HepG2 (cell line): ENCODE data around the gene EPHA4. TPM values are rescaled to one million over a fixed set of nuclear protein-coding genes. Genes with fewer than 3 reads are reported as not detected.

Experiments used
- ATAC-seq: fragments of 200-7000 bp; cut with Tn5 transposase; 3 replicates; pipeline ENCODE4 v1.9.1; 2020; ENCODE audit warnings: mild to moderate bottlenecking, moderate library complexity
- BruUV-seq: library from RNA; stranded (reverse); fragments of 400-500 nt; replicated peaks from 2 replicates; lab custom pipeline; 2021; lab: Mats Ljungman, UMichigan
- CTCF ChIA-PET: fragments of 300-600 bp; formaldehyde crosslinking; extraction: SDS; loops from one replicate; lab custom pipeline; 2021; ENCODE audit warnings: low total read pairs, inconsistent platforms, low intra/inter-chr PET ratio; lab: Yijun Ruan, JAX
- POLR2A ChIA-PET: fragments of 350-600 bp; sonication (Branson Sonifier 250); formaldehyde crosslinking; loops from one replicate; lab custom pipeline; 2020; ENCODE audit warnings: antibody characterized with exemption, inconsistent platforms; lab: Yijun Ruan, JAX
- DNase-seq: peaks from one replicate; pipeline ENCODE4 v3.0.0-alpha.2; 2015; ENCODE audit warnings: low spot score
- FAIRE-seq: peaks from 3 replicates; lab custom pipeline; 2011; peaks lifted over from hg19 to GRCh38; lab: Jason Lieb, UNC
- H2AFZ ChIP-seq: one replicate; pipeline ENCODE4 v1.6.1; 2011; ENCODE audit warnings: low read length, inconsistent platforms
- H3K27ac ChIP-seq: fragments of 300-600 bp; 3 replicates; pipeline ENCODE4 v1.8.0; 2011; ENCODE audit warnings: mixed run types, mild to moderate bottlenecking, mixed read lengths, low read length, inconsistent platforms; ENCODE audit not compliant: insufficient read depth; ENCODE audit errors: extremely low read length
- H3K27me3 ChIP-seq, 2 experiments: fragments of 200-600 bp in 1 of 2; 2 replicates in 1 of 2; 3 replicates in 1 of 2; pipeline versions ENCODE4 v1.6.0 to v1.8.0; 2011; ENCODE audit warnings: low read length in 2 of 2, mild to moderate bottlenecking in 2 of 2, moderate library complexity in 2 of 2, inconsistent platforms in 1 of 2; ENCODE audit not compliant: insufficient read depth in 2 of 2, control insufficient read depth in 1 of 2
- H3K36me3 ChIP-seq, 2 experiments: fragments of 200-600 bp in 1 of 2; replicated peaks in 1 of 2; 2 replicates in 1 of 2; 3 replicates in 1 of 2; pipeline versions ENCODE4 v1.5.1 to v1.8.0; 2011; ENCODE audit warnings: low read length in 2 of 2, inconsistent platforms in 1 of 2; ENCODE audit not compliant: insufficient read depth in 2 of 2, control insufficient read depth in 1 of 2
- H3K4me1 ChIP-seq: 2 replicates; pipeline ENCODE4 v1.5.1; 2012; ENCODE audit warnings: low read length, inconsistent platforms; ENCODE audit not compliant: insufficient read depth
- H3K4me2 ChIP-seq: 2 replicates; pipeline ENCODE4 v1.6.0; 2011; ENCODE audit warnings: low read depth, low read length, inconsistent platforms
- H3K4me3 ChIP-seq, 3 experiments: fragments of 200-600 bp in 1 of 3; sonication (generic), shearing (Covaris generic) in 1 of 3; replicated peaks in 1 of 3; 2 replicates each; pipeline ENCODE4 v1.5.1; 2011 to 2016; ENCODE audit warnings: low read length in 3 of 3, inconsistent platforms in 2 of 3, low read depth in 2 of 3, mild to moderate bottlenecking in 2 of 3, control low read depth in 1 of 3, mixed read lengths in 1 of 3; ENCODE audit not compliant: insufficient read depth in 1 of 3
- H3K79me2 ChIP-seq: one replicate; pipeline ENCODE4 v1.6.1; 2011; ENCODE audit warnings: low read length, inconsistent platforms; ENCODE audit not compliant: insufficient read depth
- H3K9ac ChIP-seq: 2 replicates; pipeline ENCODE4 v1.6.0; 2011; ENCODE audit warnings: mild to moderate bottlenecking, low read depth, low read length, inconsistent platforms; ENCODE audit not compliant: insufficient read depth
- H3K9me3 ChIP-seq: 2 replicates; pipeline ENCODE4 v1.5.1; 2012; ENCODE audit warnings: mild to moderate bottlenecking, low read length
- H4K20me1 ChIP-seq: 2 replicates; pipeline ENCODE4 v1.6.0; 2011; ENCODE audit warnings: inconsistent platforms, mild to moderate bottlenecking, low read length, moderate library complexity; ENCODE audit not compliant: insufficient read depth
- ELF3 ChIP-seq: IDR thresholded peaks from 2 replicates; pipeline ENCODE4 v1.6.1; 2016; ENCODE audit warnings: missing genetic modification reagents, missing compliant biosample characterization
- GABPB1 ChIP-seq: IDR thresholded peaks from 2 replicates; pipeline ENCODE4 v1.6.1; 2016; ENCODE audit warnings: mild to moderate bottlenecking, missing genetic modification reagents, moderate library complexity, missing compliant biosample characterization
- MIER2 ChIP-seq: IDR thresholded peaks from 2 replicates; pipeline ENCODE4 v1.6.1; 2016; ENCODE audit warnings: missing biosample characterization, missing genetic modification reagents
- NR3C1 ChIP-seq: sonication (generic); formaldehyde crosslinking; IDR thresholded peaks from 2 replicates; pipeline ENCODE4 v1.4.0; 2020; ENCODE audit warnings: missing genetic modification reagents
- SALL1 ChIP-seq: sonication (generic); formaldehyde crosslinking; IDR thresholded peaks from 2 replicates; pipeline ENCODE4 v1.8.0; 2022; ENCODE audit warnings: mild to moderate bottlenecking, missing genetic modification reagents
- SETDB1 ChIP-seq: sonication (generic); formaldehyde crosslinking; IDR thresholded peaks from 2 replicates; pipeline ENCODE4 v1.5.1; 2020; ENCODE audit warnings: missing genetic modification reagents, mild to moderate bottlenecking, borderline replicate concordance
- SOX6 ChIP-seq, 2 experiments: fragments of 450-650 bp in 1 of 2; sonication (generic) in 1 of 2; formaldehyde crosslinking in 1 of 2; IDR thresholded peaks; 2 replicates each; pipeline versions ENCODE4 v1.4.0 to v1.6.1; 2017 to 2020; ENCODE audit warnings: antibody characterized with exemption in 1 of 2, mild to moderate bottlenecking in 1 of 2, missing genetic modification reagents in 1 of 2
- TBX3 ChIP-seq: fragments of 450-650 bp; IDR thresholded peaks from 2 replicates; pipeline ENCODE4 v1.6.1; 2017; ENCODE audit warnings: antibody characterized with exemption, mild to moderate bottlenecking, inconsistent platforms, borderline replicate concordance
- ZEB1 ChIP-seq: IDR thresholded peaks from 2 replicates; pipeline ENCODE4 v1.6.1; 2012; ENCODE audit warnings: mild to moderate bottlenecking, low read depth, inconsistent platforms; ENCODE audit not compliant: insufficient replicate concordance
- ZNF263 ChIP-seq: sonication (generic); formaldehyde crosslinking; IDR thresholded peaks from 2 replicates; pipeline ENCODE4 v1.4.0; 2020; ENCODE audit warnings: missing genetic modification reagents
- ZNF350 ChIP-seq: sonication (generic); formaldehyde crosslinking; IDR thresholded peaks from 2 replicates; pipeline ENCODE4 v1.4.0; 2020; ENCODE audit warnings: mild to moderate bottlenecking, low read depth, missing genetic modification reagents, borderline replicate concordance
- ZNF382 ChIP-seq: sonication (generic); formaldehyde crosslinking; IDR thresholded peaks from 2 replicates; pipeline ENCODE4 v1.5.0; 2020; ENCODE audit warnings: missing genetic modification reagents, mild to moderate bottlenecking, borderline replicate concordance
- ZNF501 ChIP-seq: sonication (generic); formaldehyde crosslinking; IDR thresholded peaks from 2 replicates; pipeline ENCODE4 v1.5.1; 2020; ENCODE audit warnings: mild to moderate bottlenecking, moderate library complexity, missing genetic modification reagents
- ZNF558 ChIP-seq: sonication (generic); formaldehyde crosslinking; IDR thresholded peaks from 2 replicates; pipeline ENCODE4 v1.9.0; 2022; ENCODE audit warnings: mild to moderate bottlenecking, missing genetic modification reagents, borderline replicate concordance
- ZNF713 ChIP-seq: sonication (generic); formaldehyde crosslinking; IDR thresholded peaks from 2 replicates; pipeline ENCODE4 v1.4.0; 2020; ENCODE audit warnings: mild to moderate bottlenecking, missing genetic modification reagents
- ZNF790 ChIP-seq: sonication (generic); formaldehyde crosslinking; IDR thresholded peaks from 2 replicates; pipeline ENCODE4 v1.8.0; 2022; ENCODE audit warnings: missing genetic modification reagents, mild to moderate bottlenecking, borderline replicate concordance
- WGBS: methylation state at CpG from one replicate; pipeline ENCODE4 v1.1.6; 2017; ENCODE audit warnings: low lambda C conversion rate; 5-methylcytosine and 5-hydroxymethylcytosine counted together
- in situ Hi-C: cut with HindIII; loops from 2 replicates; pipeline ENCODE4 v1.10.0; 2017; ENCODE audit warnings: low pct_unique_long_range_greater_than_20kb; ENCODE audit not compliant: extremely low pct_ligation_motif_present
- intact Hi-C: fragments of 100-400 bp; cut with micrococcal nuclease; formaldehyde crosslinking; loops from one replicate; pipeline ENCODE4 v1.10.0; 2022; ENCODE audit not compliant: unreplicated experiment
- polyA plus RNA-seq, 8 experiments: library from polyadenylated mRNA; depleted of rRNA in 3 of 8; stranded (reverse) in 7 of 8; unstranded in 1 of 8; fragments of >200 nt; fragmentation: Illumina TruSeq in 4 of 8; extraction: Trizol in 4 of 8; gene quantifications; 2 replicates each; pipeline versions ENCODE4 v1.2.1 to v1.2.3, GENCODE V29; 2011 to 2016; ENCODE audit warnings: low read depth in 4 of 8, missing spikeins in 1 of 8, mixed read lengths in 1 of 8; ENCODE audit not compliant: insufficient read depth in 1 of 8
- total RNA-seq, 5 experiments: library from RNA; depleted of rRNA; stranded (reverse); fragments of >200 nt; fragmentation: Illumina TruSeq; extraction: Trizol; gene quantifications; 2 replicates each; pipeline ENCODE4 v1.2.3, GENCODE V29; 2016; ENCODE audit warnings: low read depth in 1 of 5
- TF ChIP-seq, protein P1 (sequence below): conservative IDR thresholded peaks from 2 replicates; pipeline ENCODE4 v1.6.1; 2018; ENCODE audit warnings: missing genetic modification reagents
- TF ChIP-seq, protein P2 (sequence below): sonication (generic); formaldehyde crosslinking; IDR thresholded peaks from 2 replicates; pipeline ENCODE4; 2020; ENCODE audit warnings: missing genetic modification reagents, mild to moderate bottlenecking, borderline replicate concordance

The EPHA4 gene
- total and polyA plus RNA-seq, 2 of the 13 experiments (the other 11 are each of a cell fraction or from before 2014, with no cell fraction given) = not detected

DNA sequence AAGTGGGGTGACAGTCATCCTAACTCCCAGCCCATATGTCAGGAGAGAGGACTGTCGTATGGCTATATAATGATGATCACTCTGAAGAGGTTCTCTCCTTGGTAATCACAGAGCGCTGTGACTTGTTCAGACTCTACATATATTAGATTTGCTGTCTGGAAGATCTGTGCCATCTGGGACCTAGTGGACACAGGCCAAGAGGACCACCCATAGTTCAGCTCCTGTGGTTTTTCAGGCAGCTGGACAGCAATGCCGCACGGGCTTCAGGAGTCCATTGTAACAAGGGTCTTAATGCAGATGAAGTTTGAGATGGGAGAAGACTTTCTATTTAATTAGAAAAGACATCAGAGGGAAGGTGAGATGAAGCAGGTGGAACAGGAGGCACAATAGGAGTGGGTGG, 40.1 kb upstream of the EPHA4 start (continued):
- TF ChIP-seq SOX6 (IDR thresholded peaks at IDR 0.05) (no peak), SOX6 (CRISPR knock-in tag; IDR thresholded peaks at IDR 0.05) (no peak), ZNF790 (no peak), ZNF501 (CRISPR knock-in tag) (no peak), NR3C1 (CRISPR knock-in tag) (no peak), ZNF382 (no peak), TBX3 (no peak)
- TF ChIP-seq, protein P1, sequence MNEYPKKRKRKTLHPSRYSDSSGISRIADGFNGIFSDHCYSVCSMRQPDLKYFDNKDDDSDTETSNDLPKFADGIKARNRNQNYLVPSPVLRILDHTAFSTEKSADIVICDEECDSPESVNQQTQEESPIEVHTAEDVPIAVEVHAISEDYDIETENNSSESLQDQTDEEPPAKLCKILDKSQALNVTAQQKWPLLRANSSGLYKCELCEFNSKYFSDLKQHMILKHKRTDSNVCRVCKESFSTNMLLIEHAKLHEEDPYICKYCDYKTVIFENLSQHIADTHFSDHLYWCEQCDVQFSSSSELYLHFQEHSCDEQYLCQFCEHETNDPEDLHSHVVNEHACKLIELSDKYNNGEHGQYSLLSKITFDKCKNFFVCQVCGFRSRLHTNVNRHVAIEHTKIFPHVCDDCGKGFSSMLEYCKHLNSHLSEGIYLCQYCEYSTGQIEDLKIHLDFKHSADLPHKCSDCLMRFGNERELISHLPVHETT (CRISPR knock-in tag) = no peak

DNA sequence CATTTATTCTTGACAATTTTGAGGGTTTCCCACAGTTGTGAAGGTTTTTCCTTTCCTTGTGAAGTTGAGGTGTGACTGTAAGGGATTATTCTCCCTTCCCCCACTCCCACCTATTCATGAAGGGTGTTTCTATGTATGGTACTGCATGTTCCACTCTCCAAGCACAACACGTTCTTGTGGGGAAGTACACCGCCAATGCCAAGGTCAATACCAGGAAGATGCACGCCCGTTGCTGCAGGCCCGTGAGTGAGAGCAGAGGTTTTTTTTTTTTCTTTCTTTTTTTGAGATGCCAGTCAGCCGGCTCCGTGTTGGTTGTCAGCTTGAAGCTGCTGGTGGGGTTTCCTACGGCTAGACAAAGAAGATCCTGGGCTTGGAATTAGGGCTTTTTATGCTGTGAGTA, 38.6 kb upstream of the EPHA4 start:
- Histone ChIP-seq H3K9ac (no peak overlapping the region), H3K79me2 (no peaks in the 10 kb centered on the region), H3K4me3 (no peak overlapping the region), H3K27me3 (no peaks in the 10 kb centered on the region), H3K27ac (no peak overlapping the region), H3K36me3 (no peaks in the 10 kb centered on the region), H4K20me1 (no peaks in the 10 kb centered on the region), H2AFZ (no peak overlapping the region), H3K4me1 (no peaks in the 10 kb centered on the region), H3K9me3 (no peaks in the 10 kb centered on the region), H3K4me2 (no peak overlapping the region)
- FAIRE-seq (no peak), DNase-seq (no peak), ATAC-seq (no peak)
- no TSS peak for BruUV-seq
- ChIA-PET POLR2A (no interaction called here), CTCF (no interaction called here)
- in situ Hi-C loops = no loop called here
- no peak for TF ChIP-seq GABPB1
- no peak for TF ChIP-seq ZNF713 (CRISPR knock-in tag)
- TF ChIP-seq SETDB1 (CRISPR knock-in tag) = no peak
- no peak for TF ChIP-seq ZEB1
- no peak for TF ChIP-seq ZNF558 (CRISPR knock-in tag)
- TF ChIP-seq ZNF263 (CRISPR knock-in tag) = no peak
- TF ChIP-seq ELF3 = no peak
- TF ChIP-seq ZNF350 (CRISPR knock-in tag) = no peak
- TF ChIP-seq, protein P2, sequence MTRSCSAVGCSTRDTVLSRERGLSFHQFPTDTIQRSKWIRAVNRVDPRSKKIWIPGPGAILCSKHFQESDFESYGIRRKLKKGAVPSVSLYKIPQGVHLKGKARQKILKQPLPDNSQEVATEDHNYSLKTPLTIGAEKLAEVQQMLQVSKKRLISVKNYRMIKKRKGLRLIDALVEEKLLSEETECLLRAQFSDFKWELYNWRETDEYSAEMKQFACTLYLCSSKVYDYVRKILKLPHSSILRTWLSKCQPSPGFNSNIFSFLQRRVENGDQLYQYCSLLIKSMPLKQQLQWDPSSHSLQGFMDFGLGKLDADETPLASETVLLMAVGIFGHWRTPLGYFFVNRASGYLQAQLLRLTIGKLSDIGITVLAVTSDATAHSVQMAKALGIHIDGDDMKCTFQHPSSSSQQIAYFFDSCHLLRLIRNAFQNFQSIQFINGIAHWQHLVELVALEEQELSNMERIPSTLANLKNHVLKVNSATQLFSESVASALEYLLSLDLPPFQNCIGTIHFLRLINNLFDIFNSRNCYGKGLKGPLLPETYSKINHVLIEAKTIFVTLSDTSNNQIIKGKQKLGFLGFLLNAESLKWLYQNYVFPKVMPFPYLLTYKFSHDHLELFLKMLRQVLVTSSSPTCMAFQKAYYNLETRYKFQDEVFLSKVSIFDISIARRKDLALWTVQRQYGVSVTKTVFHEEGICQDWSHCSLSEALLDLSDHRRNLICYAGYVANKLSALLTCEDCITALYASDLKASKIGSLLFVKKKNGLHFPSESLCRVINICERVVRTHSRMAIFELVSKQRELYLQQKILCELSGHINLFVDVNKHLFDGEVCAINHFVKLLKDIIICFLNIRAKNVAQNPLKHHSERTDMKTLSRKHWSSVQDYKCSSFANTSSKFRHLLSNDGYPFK (CRISPR knock-in tag) = no peak
- no peak for TF ChIP-seq MIER2 (CRISPR knock-in tag)
- TF ChIP-seq ZNF501 (CRISPR knock-in tag) = no peak
- no peak for TF ChIP-seq SALL1
- 5% methylated on average over 8 of the region's 8 CpGs for WGBS
- intact Hi-C loops = no loop called here
